Stimulated activated CD8-positive, alpha-beta memory T cell treated with anti-CD3 and anti-CD28 coated beads, Interleukin-15, amount 100 ng/mL, for 4 hours (primary cell): ENCODE data around the gene DFFA.

Experiments used
- DNase-seq, 2 donors: peaks; one replicate each; pipeline ENCODE4 v3.0.0-alpha.2; 2020; ENCODE audit warnings: low read depth in 2 of 2

DFFA gene

GRCh38 chr1:10472220-10473144 is at the start of gene DFFA:
Gene DFFA, minus strand, starts transcription at chr1:10472529. Its CDS starts 71 bp downstream, at chr1:10472458.
- peak; percentile 81 to 86 for DNase-seq

- DNase-seq = no peak
Measured at GRCh38 chr1:10521537-10522157, 49.3 kb upstream of the DFFA start.

- DNase-seq = no peak
Measured at GRCh38 chr1:10520952-10521351, 48.6 kb upstream of the DFFA start.

GRCh38 chr1:10520497-10520896 is 48.2 kb upstream of the DFFA start:
- no peak for DNase-seq

GRCh38 chr1:10519016-10519417 is 46.7 kb upstream of the DFFA start:
- no peak for DNase-seq

GRCh38 chr1:10517677-10517982 is 45.3 kb upstream of the DFFA start:
- no peak for DNase-seq

- DNase-seq = no peak
Measured at GRCh38 chr1:10516925-10517676, 44.8 kb upstream of the DFFA start.

- DNase-seq = no peak
Measured at GRCh38 chr1:10515976-10516750, 43.8 kb upstream of the DFFA start.

GRCh38 chr1:10515301-10515975 is 43.1 kb upstream of the DFFA start:
- no peak for DNase-seq

GRCh38 chr1:10514490-10515235 is 42.3 kb upstream of the DFFA start:
- no peak for DNase-seq

GRCh38 chr1:10513199-10513598 is 40.9 kb upstream of the DFFA start:
- DNase-seq = no peak

- DNase-seq = no peak
Measured at GRCh38 chr1:10511494-10511885, 39.2 kb upstream of the DFFA start.

- peak; percentile 56 to 73 for DNase-seq
Measured at GRCh38 chr1:10510520-10511493, 38.5 kb upstream of the DFFA start.

GRCh38 chr1:10509809-10510509 is 37.6 kb upstream of the DFFA start:
- no peak for DNase-seq

- DNase-seq = no peak
Measured at GRCh38 chr1:10508511-10508951, 36.2 kb upstream of the DFFA start.

GRCh38 chr1:10507111-10507879 is 35.0 kb upstream of the DFFA start:
- DNase-seq = no peak

- no peak for DNase-seq
Measured at GRCh38 chr1:10506677-10507047, 34.3 kb upstream of the DFFA start.
